Transverse colon (tissue), 4 donors: Measurements from ENCODE around the gene STH. TPM values are rescaled to one million over a fixed set of nuclear protein-coding genes. Genes with fewer than 3 reads are reported as not detected.
"Not testable (repeated sequence)": the region's sequence is repeated elsewhere in the genome, so short reads cannot be mapped to it uniquely, and the experiment has no call there.

Experiments
- DNase-seq: peaks from one replicate; pipeline ENCODE4 v3.0.0-alpha.2; 2019
- H3K27ac ChIP-seq, 4 donors: fragments of 200-600 bp; sonication (generic); 2 replicates each; pipeline ENCODE4 v1.5.1; 2016 to 2018; ENCODE audit warnings: inconsistent platforms in 4 of 4
- H3K27me3 ChIP-seq: fragments of 200-600 bp; sonication (generic); 2 replicates; pipeline ENCODE4 v1.5.1; 2017; ENCODE audit warnings: inconsistent platforms
- H3K36me3 ChIP-seq, 4 donors: fragments of 200-600 bp; sonication (generic); 2 replicates each; pipeline ENCODE4 v1.5.1; 2017 to 2019; ENCODE audit warnings: inconsistent platforms in 4 of 4
- H3K4me1 ChIP-seq, 4 donors: fragments of 200-600 bp; sonication (generic); 2 replicates each; pipeline ENCODE4 v1.5.1; 2017 to 2020; ENCODE audit warnings: inconsistent platforms in 4 of 4
- H3K4me3 ChIP-seq, 4 donors: fragments of 200-600 bp; sonication (generic); 1 replicate in 1 of 4; 2 replicates in 3 of 4; pipeline versions ENCODE4 v1.5.1 to v1.6.1; 2017 to 2019; ENCODE audit warnings: inconsistent platforms in 4 of 4
- H3K9me3 ChIP-seq, 2 donors: fragments of 200-600 bp; sonication (generic); 2 replicates each; pipeline ENCODE4 v1.5.1; 2017 to 2019; ENCODE audit warnings: inconsistent platforms in 2 of 2
- EP300 ChIP-seq: sonication (generic); formaldehyde crosslinking; IDR thresholded peaks from one replicate; pipeline ENCODE4 v1.6.1; 2017; ENCODE audit warnings: antibody characterized with exemption, low read depth
- POLR2A ChIP-seq: fragments of 450-650 bp; IDR thresholded peaks from one replicate; pipeline ENCODE4 v1.6.1; 2016; ENCODE audit warnings: antibody characterized with exemption, mild to moderate bottlenecking, moderate library complexity
- POLR2AphosphoS5 ChIP-seq, 3 donors: sonication (generic); formaldehyde crosslinking; IDR thresholded peaks; one replicate each; pipeline ENCODE4 v1.6.1; 2016; ENCODE audit warnings: antibody characterized with exemption in 3 of 3
- WGBS, 2 donors: methylation state at CpG; one replicate each; pipeline ENCODE4 v1.1.5; 2018; ENCODE audit warnings: low coverage in 1 of 2; 5-methylcytosine and 5-hydroxymethylcytosine counted together
- in situ Hi-C, 4 donors: fragments of 200-750 bp; cut with MboI; loops; one replicate each; pipeline versions ENCODE4 v1.15.0 to v1.15.1; 2017; ENCODE audit warnings: low sequenced_read_pairs in 3 of 4, low pct_ligation_motif_present in 1 of 4, low pct_unique_long_range_greater_than_20kb in 1 of 4
- intact Hi-C: fragments of 100-400 bp; cut with DNase I; formaldehyde crosslinking; loops from one replicate; pipeline ENCODE4 v1.15.1; 2023; ENCODE audit warnings: low total_unique reads
- total RNA-seq, 4 donors: library from RNA; depleted of rRNA; stranded (reverse); fragments of >200 nt; gene quantifications; one replicate each; pipeline ENCODE4 v1.1.0, GENCODE V29; 2016
- TF ChIP-seq, protein P1 (sequence below), 5 experiments: fragments of 200-600 bp in 3 of 5; fragments of 450-650 bp in 2 of 5; sonication (generic) in 3 of 5; IDR thresholded peaks; 1 replicate in 2 of 5; 2 replicates in 3 of 5; pipeline ENCODE4 v1.5.1; 2016 to 2017; ENCODE audit warnings: antibody characterized with exemption in 5 of 5, inconsistent platforms in 3 of 5, mild to moderate bottlenecking in 2 of 5, moderate library complexity in 1 of 5

STH gene
- total RNA-seq, 4 donors from 2014 or later, result not detected

DNA sequence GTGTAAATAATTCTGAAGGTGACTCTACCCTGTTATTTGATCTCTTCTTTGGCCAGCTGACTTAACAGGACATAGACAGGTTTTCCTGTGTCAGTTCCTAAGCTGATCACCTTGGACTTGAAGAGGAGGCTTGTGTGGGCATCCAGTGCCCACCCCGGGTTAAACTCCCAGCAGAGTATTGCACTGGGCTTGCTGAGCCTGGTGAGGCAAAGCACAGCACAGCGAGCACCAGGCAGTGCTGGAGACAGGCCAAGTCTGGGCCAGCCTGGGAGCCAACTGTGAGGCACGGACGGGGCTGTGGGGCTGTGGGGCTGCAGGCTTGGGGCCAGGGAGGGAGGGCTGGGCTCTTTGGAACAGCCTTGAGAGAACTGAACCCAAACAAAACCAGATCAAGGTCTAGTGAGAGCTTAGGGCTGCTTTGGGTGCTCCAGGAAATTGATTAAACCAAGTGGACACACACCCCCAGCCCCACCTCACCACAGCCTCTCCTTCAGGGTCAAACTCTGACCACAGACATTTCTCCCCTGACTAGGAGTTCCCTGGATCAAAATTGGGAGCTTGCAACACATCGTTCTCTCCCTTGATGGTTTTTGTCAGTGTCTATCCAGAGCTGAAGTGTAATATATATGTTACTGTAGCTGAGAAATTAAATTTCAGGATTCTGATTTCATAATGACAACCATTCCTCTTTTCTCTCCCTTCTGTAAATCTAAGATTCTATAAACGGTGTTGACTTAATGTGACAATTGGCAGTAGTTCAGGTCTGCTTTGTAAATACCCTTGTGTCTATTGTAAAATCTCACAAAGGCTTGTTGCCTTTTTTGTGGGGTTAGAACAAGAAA, 5.1 kb downstream of the STH start:
- intact Hi-C loops, result loop anchor here (5.0 kb wide), 1 partner anchor 208 kb away; no protein-coding TSS in a partner anchor
- in situ Hi-C loops, result loop anchor here in 2 of 4 donors (10.0 kb wide), 2 partner anchors 211 to 281 kb away; no protein-coding TSS in a partner anchor
- WGBS, 2 donors, result 19 to 48% methylated on average over 2 to 6 of the region's 6 CpGs

DNA sequence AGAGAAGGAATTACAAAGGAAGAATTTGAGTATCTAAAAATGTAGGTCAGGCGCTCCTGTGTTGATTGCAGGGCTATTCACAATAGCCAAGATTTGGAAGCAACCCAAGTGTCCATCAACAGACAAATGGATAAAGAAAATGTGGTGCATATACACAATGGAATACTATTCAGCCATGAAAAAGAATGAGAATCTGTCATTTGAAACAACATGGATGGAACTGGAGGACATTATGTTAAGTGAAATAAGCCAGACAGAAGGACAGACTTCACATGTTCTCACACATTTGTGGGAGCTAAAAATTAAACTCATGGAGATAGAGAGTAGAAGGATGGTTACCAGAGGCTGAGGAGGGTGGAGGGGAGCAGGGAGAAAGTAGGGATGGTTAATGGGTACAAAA, 7.0 kb downstream of the STH start:
- H3K36me3 ChIP-seq, H3K27me3 ChIP-seq, intact Hi-C loops, H3K27ac ChIP-seq, H3K9me3 ChIP-seq, H3K4me3 ChIP-seq, DNase-seq: not testable (repeated sequence)
- WGBS, 2 donors, result 86 to 88% methylated on average over 1 of the region's 1 CpG
- peaks cover 0 to 19% (median 18%) of the 10 kb centered on the region in 4 donors for H3K4me1 ChIP-seq
- in situ Hi-C loops, result loop anchor here in 2 of 4 donors (10.0 kb wide), 2 partner anchors 209 to 279 kb away; no protein-coding TSS in a partner anchor

More for the DNA sequence above, 5.1 kb downstream of the STH start:
- Histone ChIP-seq H3K9me3 (no peaks in the 10 kb centered on the region), H3K36me3 (no peaks in the 10 kb centered on the region), H3K4me3 (no peak overlapping the region), H3K27ac (peak overlapping the region in 2 of 4 donors; percentile 33 to 69), H3K27me3 (no peaks in the 10 kb centered on the region), H3K4me1 (peaks cover 0 to 19% (median 18%) of the 10 kb centered on the region in 4 donors)
- peak; percentile 75 for DNase-seq
- TF ChIP-seq POLR2A, result no peak
- TF ChIP-seq POLR2AphosphoS5 (IDR thresholded peaks at IDR 0.05), result no peak
- TF ChIP-seq, protein P1, sequence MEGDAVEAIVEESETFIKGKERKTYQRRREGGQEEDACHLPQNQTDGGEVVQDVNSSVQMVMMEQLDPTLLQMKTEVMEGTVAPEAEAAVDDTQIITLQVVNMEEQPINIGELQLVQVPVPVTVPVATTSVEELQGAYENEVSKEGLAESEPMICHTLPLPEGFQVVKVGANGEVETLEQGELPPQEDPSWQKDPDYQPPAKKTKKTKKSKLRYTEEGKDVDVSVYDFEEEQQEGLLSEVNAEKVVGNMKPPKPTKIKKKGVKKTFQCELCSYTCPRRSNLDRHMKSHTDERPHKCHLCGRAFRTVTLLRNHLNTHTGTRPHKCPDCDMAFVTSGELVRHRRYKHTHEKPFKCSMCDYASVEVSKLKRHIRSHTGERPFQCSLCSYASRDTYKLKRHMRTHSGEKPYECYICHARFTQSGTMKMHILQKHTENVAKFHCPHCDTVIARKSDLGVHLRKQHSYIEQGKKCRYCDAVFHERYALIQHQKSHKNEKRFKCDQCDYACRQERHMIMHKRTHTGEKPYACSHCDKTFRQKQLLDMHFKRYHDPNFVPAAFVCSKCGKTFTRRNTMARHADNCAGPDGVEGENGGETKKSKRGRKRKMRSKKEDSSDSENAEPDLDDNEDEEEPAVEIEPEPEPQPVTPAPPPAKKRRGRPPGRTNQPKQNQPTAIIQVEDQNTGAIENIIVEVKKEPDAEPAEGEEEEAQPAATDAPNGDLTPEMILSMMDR (IDR thresholded peaks at IDR 0.05), result no peak
- no peak for TF ChIP-seq EP300

GRCh38 chr17:46007461-46007965, 8.5 kb downstream of the STH start:
- H3K27ac ChIP-seq, result no peak overlapping the region
- H3K36me3 ChIP-seq, result no peaks in the 10 kb centered on the region
- no peak for DNase-seq
- no peaks in the 10 kb centered on the region for H3K9me3 ChIP-seq
- intact Hi-C loops (no loop called here), in situ Hi-C loops (loop anchor here in 2 of 4 donors (10.0 kb wide), 2 partner anchors 207 to 277 kb away; no protein-coding TSS in a partner anchor)
- H3K4me3 ChIP-seq, result no peak overlapping the region
- WGBS, 2 donors, result 70 to 84% methylated on average over 2 of the region's 2 CpGs
- TF ChIP-seq POLR2A (no peak), POLR2AphosphoS5 (IDR thresholded peaks at IDR 0.05) (no peak), EP300 (no peak)
- TF ChIP-seq, protein P1 (IDR thresholded peaks at IDR 0.05), result no peak
- H3K27me3 ChIP-seq, result no peaks in the 10 kb centered on the region
- peaks cover 0 to 19% (median 18%) of the 10 kb centered on the region in 4 donors for H3K4me1 ChIP-seq

GRCh38 chr17:46008591-46008990, 9.5 kb downstream of the STH start:
- Histone ChIP-seq H3K4me1 (peaks cover 0 to 10% (median 9%) of the 10 kb centered on the region in 4 donors), H3K9me3 (no peaks in the 10 kb centered on the region), H3K36me3 (no peaks in the 10 kb centered on the region), H3K27me3 (no peaks in the 10 kb centered on the region), H3K27ac (no peak overlapping the region), H3K4me3 (no peak overlapping the region)
- in situ Hi-C loops (loop anchor here in 2 of 4 donors (10.0 kb wide), 2 partner anchors 206 to 276 kb away; no protein-coding TSS in a partner anchor), intact Hi-C loops (no loop called here)
- TF ChIP-seq EP300 (no peak), POLR2A (no peak), POLR2AphosphoS5 (IDR thresholded peaks at IDR 0.05) (no peak)
- TF ChIP-seq, protein P1 (IDR thresholded peaks at IDR 0.05), result no peak
- no peak for DNase-seq
- WGBS, 2 donors, result 85 to 94% methylated on average over 5 to 9 of the region's 9 CpGs
